Suprapubic skin (tissue), 4 donors: Measurements from ENCODE around the gene C1orf21.

Source experiments
- EP300 ChIP-seq: sonication (generic); formaldehyde crosslinking; IDR thresholded peaks from one replicate; pipeline ENCODE4 v1.6.1; 2017; ENCODE audit warnings: antibody characterized with exemption
- POLR2A ChIP-seq, 2 donors: fragments of 450-650 bp; IDR thresholded peaks; one replicate each; pipeline ENCODE4 v1.6.1; 2017; ENCODE audit warnings: antibody characterized with exemption in 2 of 2, mild to moderate bottlenecking in 2 of 2, moderate library complexity in 2 of 2
- POLR2AphosphoS5 ChIP-seq, 3 donors: sonication (generic); formaldehyde crosslinking; IDR thresholded peaks; one replicate each; pipeline ENCODE4 v1.6.1; 2017; ENCODE audit warnings: antibody characterized with exemption in 3 of 3
- TF ChIP-seq, protein P1 (sequence below), 2 donors: fragments of 200-600 bp in 1 of 2; fragments of 450-650 bp in 1 of 2; sonication (generic) in 1 of 2; IDR thresholded peaks; one replicate each; pipeline ENCODE4 v1.5.1; 2016 to 2019; ENCODE audit warnings: antibody characterized with exemption in 2 of 2, mild to moderate bottlenecking in 1 of 2, moderate library complexity in 1 of 2

DNA sequence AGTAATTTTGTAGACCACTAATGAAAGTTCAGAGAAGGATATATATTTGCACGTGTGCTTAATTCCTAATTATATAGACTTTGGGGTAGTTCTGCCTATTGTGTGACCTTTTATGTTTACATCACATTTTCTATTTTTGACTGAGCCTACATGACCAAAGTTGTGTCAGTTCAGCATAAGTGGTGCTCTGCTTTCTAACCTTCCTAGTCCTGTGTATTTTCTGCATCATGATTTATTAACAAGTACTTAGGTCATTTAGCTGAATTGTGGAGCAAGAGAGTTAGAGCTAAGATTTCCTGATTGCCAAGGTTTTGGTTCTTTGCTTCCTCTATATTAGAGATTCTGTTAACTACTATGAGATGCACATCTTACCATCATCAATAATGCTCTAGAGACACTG is 176.0 kb downstream of the C1orf21 start:
- TF ChIP-seq, protein P1, sequence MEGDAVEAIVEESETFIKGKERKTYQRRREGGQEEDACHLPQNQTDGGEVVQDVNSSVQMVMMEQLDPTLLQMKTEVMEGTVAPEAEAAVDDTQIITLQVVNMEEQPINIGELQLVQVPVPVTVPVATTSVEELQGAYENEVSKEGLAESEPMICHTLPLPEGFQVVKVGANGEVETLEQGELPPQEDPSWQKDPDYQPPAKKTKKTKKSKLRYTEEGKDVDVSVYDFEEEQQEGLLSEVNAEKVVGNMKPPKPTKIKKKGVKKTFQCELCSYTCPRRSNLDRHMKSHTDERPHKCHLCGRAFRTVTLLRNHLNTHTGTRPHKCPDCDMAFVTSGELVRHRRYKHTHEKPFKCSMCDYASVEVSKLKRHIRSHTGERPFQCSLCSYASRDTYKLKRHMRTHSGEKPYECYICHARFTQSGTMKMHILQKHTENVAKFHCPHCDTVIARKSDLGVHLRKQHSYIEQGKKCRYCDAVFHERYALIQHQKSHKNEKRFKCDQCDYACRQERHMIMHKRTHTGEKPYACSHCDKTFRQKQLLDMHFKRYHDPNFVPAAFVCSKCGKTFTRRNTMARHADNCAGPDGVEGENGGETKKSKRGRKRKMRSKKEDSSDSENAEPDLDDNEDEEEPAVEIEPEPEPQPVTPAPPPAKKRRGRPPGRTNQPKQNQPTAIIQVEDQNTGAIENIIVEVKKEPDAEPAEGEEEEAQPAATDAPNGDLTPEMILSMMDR (IDR thresholded peaks at IDR 0.05): no peak
- TF ChIP-seq POLR2A (IDR thresholded peaks at IDR 0.05): no peak
- no peak for TF ChIP-seq EP300
- TF ChIP-seq POLR2AphosphoS5 (IDR thresholded peaks at IDR 0.05): no peak
